ENCODE measurements around the gene KRT76. TPM values are rescaled to one million over a fixed set of nuclear protein-coding genes. Genes with fewer than 3 reads are reported as not detected.

The KRT76 gene
- total and polyA plus RNA-seq, 2 experiments from 2014 or later, result not detected

DNA sequence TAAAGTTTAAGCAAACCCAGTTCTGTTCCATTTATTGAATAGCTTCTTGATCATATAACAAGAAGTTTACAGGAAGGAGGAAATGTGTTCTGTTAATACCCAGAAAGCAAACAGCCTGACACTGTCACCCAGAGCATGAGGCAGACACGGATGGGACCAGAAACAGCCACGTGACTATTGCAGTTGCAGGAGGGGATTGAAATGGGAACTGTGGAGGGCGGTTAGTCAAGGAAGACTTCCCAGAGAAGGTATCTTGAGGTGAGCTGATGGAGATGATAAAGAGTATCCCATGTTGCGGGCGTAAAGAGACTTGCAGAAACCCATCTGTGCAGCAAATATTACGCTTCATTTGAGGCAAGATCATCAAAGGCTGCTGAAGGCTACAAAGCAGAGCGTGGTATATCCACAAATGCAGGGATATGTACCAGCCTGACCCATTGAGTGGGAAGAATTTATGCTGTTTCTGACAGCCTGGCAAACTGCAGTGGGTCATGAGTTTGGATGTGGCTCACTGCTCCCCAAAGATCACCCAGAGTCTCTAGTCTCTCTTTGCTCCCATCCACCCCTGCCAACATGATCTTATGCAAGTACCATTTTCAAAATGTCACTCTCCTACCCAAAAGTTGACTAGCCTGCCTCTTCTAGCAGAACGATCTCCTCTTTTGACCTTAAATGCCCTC is 20.7 kb downstream of the KRT76 start:
- no peaks in the 10 kb centered on the region for H3F3A ChIP-seq (replicated peaks; ENCODE audit: low read depth)

More for the DNA sequence above, 20.7 kb downstream of the KRT76 start:
- no peak overlapping the region for H3K4me3 ChIP-seq
- H3K9me2 ChIP-seq (ENCODE audit: insufficient read depth), result 0 out of 2 replicates have a peak, but pooled peaks cover 5% of the 10 kb centered on the region
- H4K20me1 ChIP-seq (replicated peaks; ENCODE audit: insufficient read depth), result no peaks in the 10 kb centered on the region
- ATAC-seq (no peak), DNase-seq (ENCODE audit: low spot score) (no peak)
- H3K4me1 ChIP-seq (ENCODE audit: insufficient read depth), result no peaks in the 10 kb centered on the region
- no peak overlapping the region for H3K4me3 Mint-ChIP-seq
- H3K27me3 ChIP-seq (ENCODE audit: insufficient read depth), result no peaks in the 10 kb centered on the region
- H2AFZ ChIP-seq, result no peak overlapping the region
- H3K27ac ChIP-seq (ENCODE audit: low read depth), result no peak overlapping the region
- H3K36me3 ChIP-seq (ENCODE audit: insufficient read depth), result no peaks in the 10 kb centered on the region
- no peak overlapping the region for H3K27ac Mint-ChIP-seq
- H3K4me2 ChIP-seq, result no peak overlapping the region
- no peak for TF ChIP-seq EZH2phosphoT487 (IDR thresholded peaks at IDR 0.05; ENCODE audit: unreplicated experiment)
- TF ChIP-seq, protein P1, sequence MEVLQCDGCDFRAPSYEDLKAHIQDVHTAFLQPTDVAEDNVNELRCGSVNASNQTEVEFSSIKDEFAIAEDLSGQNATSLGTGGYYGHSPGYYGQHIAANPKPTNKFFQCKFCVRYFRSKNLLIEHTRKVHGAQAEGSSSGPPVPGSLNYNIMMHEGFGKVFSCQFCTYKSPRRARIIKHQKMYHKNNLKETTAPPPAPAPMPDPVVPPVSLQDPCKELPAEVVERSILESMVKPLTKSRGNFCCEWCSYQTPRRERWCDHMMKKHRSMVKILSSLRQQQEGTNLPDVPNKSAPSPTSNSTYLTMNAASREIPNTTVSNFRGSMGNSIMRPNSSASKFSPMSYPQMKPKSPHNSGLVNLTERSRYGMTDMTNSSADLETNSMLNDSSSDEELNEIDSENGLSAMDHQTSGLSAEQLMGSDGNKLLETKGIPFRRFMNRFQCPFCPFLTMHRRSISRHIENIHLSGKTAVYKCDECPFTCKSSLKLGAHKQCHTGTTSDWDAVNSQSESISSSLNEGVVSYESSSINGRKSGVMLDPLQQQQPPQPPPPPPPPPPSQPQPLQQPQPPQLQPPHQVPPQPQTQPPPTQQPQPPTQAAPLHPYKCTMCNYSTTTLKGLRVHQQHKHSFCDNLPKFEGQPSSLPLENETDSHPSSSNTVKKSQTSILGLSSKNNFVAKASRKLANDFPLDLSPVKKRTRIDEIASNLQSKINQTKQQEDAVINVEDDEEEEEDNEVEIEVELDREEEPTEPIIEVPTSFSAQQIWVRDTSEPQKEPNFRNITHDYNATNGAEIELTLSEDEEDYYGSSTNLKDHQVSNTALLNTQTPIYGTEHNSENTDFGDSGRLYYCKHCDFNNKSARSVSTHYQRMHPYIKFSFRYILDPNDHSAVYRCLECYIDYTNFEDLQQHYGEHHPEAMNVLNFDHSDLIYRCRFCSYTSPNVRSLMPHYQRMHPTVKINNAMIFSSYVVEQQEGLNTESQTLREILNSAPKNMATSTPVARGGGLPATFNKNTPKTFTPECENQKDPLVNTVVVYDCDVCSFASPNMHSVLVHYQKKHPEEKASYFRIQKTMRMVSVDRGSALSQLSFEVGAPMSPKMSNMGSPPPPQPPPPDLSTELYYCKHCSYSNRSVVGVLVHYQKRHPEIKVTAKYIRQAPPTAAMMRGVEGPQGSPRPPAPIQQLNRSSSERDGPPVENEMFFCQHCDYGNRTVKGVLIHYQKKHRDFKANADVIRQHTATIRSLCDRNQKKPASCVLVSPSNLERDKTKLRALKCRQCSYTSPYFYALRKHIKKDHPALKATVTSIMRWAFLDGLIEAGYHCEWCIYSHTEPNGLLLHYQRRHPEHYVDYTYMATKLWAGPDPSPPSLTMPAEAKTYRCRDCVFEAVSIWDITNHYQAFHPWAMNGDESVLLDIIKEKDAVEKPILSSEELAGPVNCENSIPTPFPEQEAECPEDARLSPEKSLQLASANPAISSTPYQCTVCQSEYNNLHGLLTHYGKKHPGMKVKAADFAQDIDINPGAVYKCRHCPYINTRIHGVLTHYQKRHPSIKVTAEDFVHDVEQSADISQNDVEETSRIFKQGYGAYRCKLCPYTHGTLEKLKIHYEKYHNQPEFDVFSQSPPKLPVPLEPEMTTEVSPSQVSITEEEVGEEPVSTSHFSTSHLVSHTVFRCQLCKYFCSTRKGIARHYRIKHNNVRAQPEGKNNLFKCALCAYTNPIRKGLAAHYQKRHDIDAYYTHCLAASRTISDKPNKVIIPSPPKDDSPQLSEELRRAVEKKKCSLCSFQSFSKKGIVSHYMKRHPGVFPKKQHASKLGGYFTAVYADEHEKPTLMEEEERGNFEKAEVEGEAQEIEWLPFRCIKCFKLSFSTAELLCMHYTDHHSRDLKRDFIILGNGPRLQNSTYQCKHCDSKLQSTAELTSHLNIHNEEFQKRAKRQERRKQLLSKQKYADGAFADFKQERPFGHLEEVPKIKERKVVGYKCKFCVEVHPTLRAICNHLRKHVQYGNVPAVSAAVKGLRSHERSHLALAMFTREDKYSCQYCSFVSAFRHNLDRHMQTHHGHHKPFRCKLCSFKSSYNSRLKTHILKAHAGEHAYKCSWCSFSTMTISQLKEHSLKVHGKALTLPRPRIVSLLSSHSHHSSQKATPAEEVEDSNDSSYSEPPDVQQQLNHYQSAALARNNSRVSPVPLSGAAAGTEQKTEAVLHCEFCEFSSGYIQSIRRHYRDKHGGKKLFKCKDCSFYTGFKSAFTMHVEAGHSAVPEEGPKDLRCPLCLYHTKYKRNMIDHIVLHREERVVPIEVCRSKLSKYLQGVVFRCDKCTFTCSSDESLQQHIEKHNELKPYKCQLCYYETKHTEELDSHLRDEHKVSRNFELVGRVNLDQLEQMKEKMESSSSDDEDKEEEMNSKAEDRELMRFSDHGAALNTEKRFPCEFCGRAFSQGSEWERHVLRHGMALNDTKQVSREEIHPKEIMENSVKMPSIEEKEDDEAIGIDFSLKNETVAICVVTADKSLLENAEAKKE (CRISPR knock-in tag; IDR thresholded peaks at IDR 0.05), result no peak
- TF ChIP-seq, protein P2, sequence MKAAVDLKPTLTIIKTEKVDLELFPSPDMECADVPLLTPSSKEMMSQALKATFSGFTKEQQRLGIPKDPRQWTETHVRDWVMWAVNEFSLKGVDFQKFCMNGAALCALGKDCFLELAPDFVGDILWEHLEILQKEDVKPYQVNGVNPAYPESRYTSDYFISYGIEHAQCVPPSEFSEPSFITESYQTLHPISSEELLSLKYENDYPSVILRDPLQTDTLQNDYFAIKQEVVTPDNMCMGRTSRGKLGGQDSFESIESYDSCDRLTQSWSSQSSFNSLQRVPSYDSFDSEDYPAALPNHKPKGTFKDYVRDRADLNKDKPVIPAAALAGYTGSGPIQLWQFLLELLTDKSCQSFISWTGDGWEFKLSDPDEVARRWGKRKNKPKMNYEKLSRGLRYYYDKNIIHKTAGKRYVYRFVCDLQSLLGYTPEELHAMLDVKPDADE (IDR thresholded peaks at IDR 0.05), result no peak
- TF ChIP-seq ZNF114 (CRISPR knock-in tag; IDR thresholded peaks at IDR 0.05), result no peak
- TF ChIP-seq, protein P3, sequence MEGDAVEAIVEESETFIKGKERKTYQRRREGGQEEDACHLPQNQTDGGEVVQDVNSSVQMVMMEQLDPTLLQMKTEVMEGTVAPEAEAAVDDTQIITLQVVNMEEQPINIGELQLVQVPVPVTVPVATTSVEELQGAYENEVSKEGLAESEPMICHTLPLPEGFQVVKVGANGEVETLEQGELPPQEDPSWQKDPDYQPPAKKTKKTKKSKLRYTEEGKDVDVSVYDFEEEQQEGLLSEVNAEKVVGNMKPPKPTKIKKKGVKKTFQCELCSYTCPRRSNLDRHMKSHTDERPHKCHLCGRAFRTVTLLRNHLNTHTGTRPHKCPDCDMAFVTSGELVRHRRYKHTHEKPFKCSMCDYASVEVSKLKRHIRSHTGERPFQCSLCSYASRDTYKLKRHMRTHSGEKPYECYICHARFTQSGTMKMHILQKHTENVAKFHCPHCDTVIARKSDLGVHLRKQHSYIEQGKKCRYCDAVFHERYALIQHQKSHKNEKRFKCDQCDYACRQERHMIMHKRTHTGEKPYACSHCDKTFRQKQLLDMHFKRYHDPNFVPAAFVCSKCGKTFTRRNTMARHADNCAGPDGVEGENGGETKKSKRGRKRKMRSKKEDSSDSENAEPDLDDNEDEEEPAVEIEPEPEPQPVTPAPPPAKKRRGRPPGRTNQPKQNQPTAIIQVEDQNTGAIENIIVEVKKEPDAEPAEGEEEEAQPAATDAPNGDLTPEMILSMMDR (conservative IDR thresholded peaks at IDR 0.05; ENCODE audit: low read depth in 2 of 2), result no peak
- no peak for TF ChIP-seq CREB1 (CRISPR knock-in tag; IDR thresholded peaks at IDR 0.05; ENCODE audit: low read depth)
- TF ChIP-seq EZH2 (IDR thresholded peaks at IDR 0.05; ENCODE audit: low read depth, unreplicated experiment), result no peak
- no peak for TF ChIP-seq ZNF331 (CRISPR knock-in tag; IDR thresholded peaks at IDR 0.05; ENCODE audit: low read depth)
- peaks cover 18% of the 10 kb centered on the region for H3K9me3 Mint-ChIP-seq
- H3K27me3 Mint-ChIP-seq (ENCODE audit: insufficient read depth, low read depth, poor library complexity), result peaks cover 9% of the 10 kb centered on the region
- H3K4me1 Mint-ChIP-seq, result no peaks in the 10 kb centered on the region
- H3K79me2 ChIP-seq (replicated peaks; ENCODE audit: insufficient read depth), result no peaks in the 10 kb centered on the region
- peaks cover 5% of the 10 kb centered on the region for H3K36me3 Mint-ChIP-seq (ENCODE audit: low read depth)

Measured in GM23338 (cell line).